B cell (primary cell): Measurements from ENCODE around the gene SEPHS2. TPM values are rescaled to one million over a fixed set of nuclear protein-coding genes. Genes with fewer than 3 reads are reported as not detected.

Experiments used
- ATAC-seq: fragments of 200-7000 bp; cut with Tn5 transposase; one replicate; pipeline ENCODE4 v1.10.0; 2021; ENCODE audit warnings: low read depth, mild to moderate bottlenecking, moderate number of reproducible peaks, moderate library complexity
- CTCF ChIA-PET: fragments of 350-600 bp; sonication (Branson Sonifier 250); formaldehyde crosslinking; loops from one replicate; lab custom pipeline; 2021; ENCODE audit warnings: antibody characterized with exemption, inconsistent platforms; lab: Charles Lee
- POLR2A ChIA-PET: fragments of 350-600 bp; sonication (Branson Sonifier 250); formaldehyde crosslinking; loops from one replicate; lab custom pipeline; 2021; ENCODE audit warnings: antibody characterized with exemption; lab: Charles Lee
- DNase-seq: peaks from one replicate; pipeline ENCODE4 v3.0.0; 2013
- H2AFZ ChIP-seq: 2 replicates; pipeline ENCODE4 v1.6.1; 2012; ENCODE audit warnings: mild to moderate bottlenecking, low read depth, low read length; ENCODE audit not compliant: insufficient read depth, poor library complexity, severe bottlenecking
- H3K27ac ChIP-seq, 2 donors: 1 replicate in 1 of 2; 2 replicates in 1 of 2; pipeline ENCODE4 v1.5.1; 2012 to 2013; ENCODE audit warnings: low read length in 2 of 2, mild to moderate bottlenecking in 2 of 2, moderate library complexity in 1 of 2
- H3K27me3 ChIP-seq, 4 experiments: fragments of 200-600 bp in 1 of 4; sonication (generic) in 1 of 4; replicated peaks in 1 of 4; 1 replicate in 2 of 4; 2 replicates in 2 of 4; pipeline versions ENCODE4 v1.6.1 to v1.7.0; 2013 to 2016; ENCODE audit warnings: low read length in 3 of 4, mild to moderate bottlenecking in 2 of 4, mixed read lengths in 1 of 4, moderate library complexity in 1 of 4; ENCODE audit not compliant: insufficient read depth in 4 of 4, control insufficient read depth in 3 of 4; ENCODE audit errors: control extremely low read depth in 1 of 4
- H3K36me3 ChIP-seq, 2 experiments: replicated peaks in 1 of 2; 1 replicate in 1 of 2; 2 replicates in 1 of 2; pipeline versions ENCODE4 v1.6.1 to v1.7.1; 2013; ENCODE audit warnings: low read length in 1 of 2; ENCODE audit not compliant: insufficient read depth in 2 of 2, control insufficient read depth in 1 of 2; ENCODE audit errors: control extremely low read depth in 1 of 2, extremely low read depth in 1 of 2
- H3K4me1 ChIP-seq, 2 donors: fragments of 200-600 bp in 1 of 2; sonication (generic) in 1 of 2; 1 replicate in 1 of 2; 2 replicates in 1 of 2; pipeline versions ENCODE4 v1.5.1 to v1.6.1; 2013 to 2017; ENCODE audit warnings: low read length in 2 of 2; ENCODE audit not compliant: control insufficient read depth in 2 of 2, insufficient read depth in 2 of 2
- H3K4me2 ChIP-seq: replicated peaks from 2 replicates; pipeline ENCODE3; 2012; ENCODE audit warnings: mild to moderate bottlenecking, low read depth, low read length; ENCODE audit not compliant: poor library complexity, severe bottlenecking
- H3K4me3 ChIP-seq, 5 experiments: fragments of 200-600 bp in 1 of 5; sonication (generic) in 1 of 5; 1 replicate in 3 of 5; 2 replicates in 2 of 5; pipeline versions ENCODE4 v1.5.1 to v1.7.0; 2011 to 2016; ENCODE audit warnings: low read length in 4 of 5, mild to moderate bottlenecking in 4 of 5, low read depth in 2 of 5, control low read depth in 1 of 5, moderate library complexity in 1 of 5; ENCODE audit not compliant: insufficient read depth in 1 of 5; ENCODE audit errors: control extremely low read depth in 1 of 5, extremely low read depth in 1 of 5
- H3K79me2 ChIP-seq: fragments of 200-600 bp; sonication (generic); one replicate; pipeline ENCODE4 v1.6.0; 2016; ENCODE audit warnings: low read length; ENCODE audit not compliant: control insufficient read depth, insufficient read depth
- H3K9ac ChIP-seq: fragments of 200-600 bp; sonication (generic); 2 replicates; pipeline ENCODE4 v1.6.1; 2017; ENCODE audit warnings: mild to moderate bottlenecking, low read length, moderate library complexity
- H3K9me3 ChIP-seq, 3 donors: one replicate each; pipeline versions ENCODE4 v1.6.1 to v1.7.1; 2013; ENCODE audit warnings: low read length in 2 of 3; ENCODE audit not compliant: control insufficient read depth in 2 of 3, insufficient read depth in 1 of 3; ENCODE audit errors: control extremely low read depth in 1 of 3
- H4K20me1 ChIP-seq: 2 replicates; pipeline ENCODE4 v1.6.0; 2012; ENCODE audit warnings: mild to moderate bottlenecking, low read length; ENCODE audit not compliant: insufficient read depth, control insufficient read depth, poor library complexity, severe bottlenecking
- H3K27ac Mint-ChIP-seq: one replicate; pipeline ENCODE4 v1.8.0; 2021; ENCODE audit warnings: mixed read lengths
- H3K27me3 Mint-ChIP-seq: one replicate; pipeline ENCODE4 v1.8.0; 2021; ENCODE audit warnings: mixed read lengths
- H3K4me1 Mint-ChIP-seq: one replicate; pipeline ENCODE4 v1.8.0; 2021; ENCODE audit warnings: mixed read lengths
- H3K4me3 Mint-ChIP-seq: one replicate; pipeline ENCODE4 v1.8.0; 2021; ENCODE audit warnings: mixed read lengths
- H3K9me3 Mint-ChIP-seq: one replicate; pipeline ENCODE4 v1.8.0; 2022; ENCODE audit warnings: mixed read lengths; ENCODE audit not compliant: insufficient read depth
- CTCF ChIP-seq: fragments of 200-600 bp; IDR thresholded peaks from one replicate; pipeline ENCODE4 v1.8.0; 2022; ENCODE audit warnings: antibody characterized with exemption, mild to moderate bottlenecking
- EZH2 ChIP-seq: IDR thresholded peaks from 2 replicates; pipeline ENCODE4 v1.6.1; 2012; ENCODE audit warnings: borderline replicate concordance, low read depth, mild to moderate bottlenecking, moderate library complexity, low read length; ENCODE audit not compliant: insufficient read depth, poor library complexity, severe bottlenecking
- WGBS: methylation state at CpG from one replicate; pipeline ENCODE4 v1.1.5; 2013; ENCODE audit warnings: missing lambda C conversion rate; ENCODE audit not compliant: insufficient coverage; 5-methylcytosine and 5-hydroxymethylcytosine counted together
- intact Hi-C: fragments of 100-400 bp; cut with micrococcal nuclease; formaldehyde crosslinking; loops from one replicate; pipeline ENCODE4 v1.10.0; 2022
- polyA plus RNA-seq: library from polyadenylated mRNA; depleted of rRNA; stranded (reverse); fragments of >200 nt; gene quantifications from 2 replicates; pipeline ENCODE4 v1.2.3, GENCODE V29; 2012
- total RNA-seq, 2 donors: library from RNA; stranded (reverse); fragments of 120-200 nt in 1 of 2; gene quantifications; 1 replicate in 1 of 2; 2 replicates in 1 of 2; pipeline versions ENCODE4 v1.2.3 to v1.2.4, GENCODE V29; 2013 to 2022

Gene SEPHS2
- total and polyA plus RNA-seq, 2 donors (not counting 1 experiment from before 2014, with no cell fraction given), result 13.8 to 63.2 TPM

DNA sequence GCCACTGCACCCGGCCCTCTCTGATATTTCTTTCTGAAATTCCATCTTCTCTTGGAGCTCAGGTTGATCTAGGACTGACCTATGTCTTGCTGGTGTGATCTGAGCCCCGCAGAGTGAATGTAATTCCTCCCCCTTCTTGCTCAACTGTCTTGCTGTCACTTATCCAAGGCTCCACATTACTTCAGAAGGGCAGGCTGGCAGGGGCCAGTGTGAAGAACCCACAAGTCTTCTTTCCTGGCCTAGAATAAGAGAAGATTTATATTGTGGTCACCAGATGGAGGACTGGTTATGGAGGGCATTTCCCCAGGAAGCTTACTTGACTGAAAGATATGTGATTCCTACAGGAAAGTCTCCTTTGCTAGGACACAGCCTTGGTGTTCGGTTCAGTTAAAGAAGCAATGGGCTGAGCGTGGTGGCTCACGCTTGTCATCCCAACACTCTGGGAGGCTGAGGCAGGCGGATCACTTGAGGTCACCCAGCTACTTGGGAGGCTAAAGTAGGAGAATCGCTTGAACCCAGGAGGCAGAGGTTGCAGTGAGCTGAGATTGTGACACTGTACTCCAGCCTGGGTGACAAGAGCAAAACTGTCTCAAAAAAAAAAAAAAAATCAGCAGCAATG, 40.3 kb upstream of the SEPHS2 start:
- no peaks in the 10 kb centered on the region for H3K27me3 Mint-ChIP-seq
- Histone ChIP-seq H3K27ac (no peak overlapping the region), H3K9me3 (no peaks in the 10 kb centered on the region), H3K79me2 (peaks cover 3% of the 10 kb centered on the region), H4K20me1 (no peaks in the 10 kb centered on the region), H3K36me3 (peaks cover 2 to 69% of the 10 kb centered on the region in 2 experiments), H3K4me1 (no peaks in the 10 kb centered on the region), H3K4me3 (no peak overlapping the region), H2AFZ (no peak overlapping the region), H3K27me3 (no peaks in the 10 kb centered on the region), H3K4me2 (no peak overlapping the region), H3K9ac (no peak overlapping the region)
- DNase-seq, result no peak
- no peak for TF ChIP-seq EZH2
- TF ChIP-seq CTCF, result no peak
- CTCF ChIA-PET, result interaction anchor here (0.7 kb wide), 1 partner anchor 28 kb away, joined by 3 read pairs; no protein-coding TSS in a partner anchor
- no peak overlapping the region for H3K4me3 Mint-ChIP-seq
- POLR2A ChIA-PET, result interaction anchor here (0.7 kb wide), 2 partner anchors 10 to 21 kb away, joined by 5 to 6 read pairs; no protein-coding TSS in a partner anchor
- peak overlapping the region; percentile 68 for H3K27ac Mint-ChIP-seq
- no peaks in the 10 kb centered on the region for H3K9me3 Mint-ChIP-seq
- H3K4me1 Mint-ChIP-seq, result peaks cover 4% of the 10 kb centered on the region
- ATAC-seq, result no peak
- intact Hi-C loops, result no loop called here
- WGBS, result 96% methylated on average over 4 of the region's 7 CpGs

DNA sequence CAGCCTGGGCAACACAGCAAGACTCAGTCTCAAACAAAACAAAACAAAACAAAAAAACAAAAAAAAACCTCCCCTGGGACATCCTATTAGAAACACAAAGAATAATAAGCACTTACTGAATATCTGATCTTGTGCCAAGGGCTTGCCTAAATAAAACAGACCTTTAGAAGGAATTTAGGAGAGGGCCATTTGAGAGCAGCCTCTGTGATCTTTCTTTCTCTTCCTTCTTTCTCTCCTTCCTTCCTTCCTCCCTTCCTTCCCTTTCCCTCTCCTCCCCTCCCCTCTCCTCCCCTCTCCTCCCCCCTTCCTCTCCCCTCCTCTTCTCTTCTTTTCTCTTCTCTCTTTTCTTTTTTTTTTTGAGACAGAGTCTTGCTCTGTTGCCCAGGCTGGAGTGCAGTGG, 39.2 kb upstream of the SEPHS2 start:
- Histone ChIP-seq H3K27me3 (no peaks in the 10 kb centered on the region), H3K9ac (no peak overlapping the region), H3K4me2 (no peak overlapping the region), H3K27ac (no peak overlapping the region), H3K36me3 (peaks cover 5 to 71% of the 10 kb centered on the region in 2 experiments), H3K79me2 (peaks cover 3% of the 10 kb centered on the region), H3K4me3 (no peak overlapping the region), H2AFZ (no peak overlapping the region), H3K9me3 (no peaks in the 10 kb centered on the region), H3K4me1 (no peaks in the 10 kb centered on the region), H4K20me1 (no peaks in the 10 kb centered on the region)
- intact Hi-C loops, result no loop called here
- no peak for TF ChIP-seq EZH2
- TF ChIP-seq CTCF, result no peak
- DNase-seq (no peak), ATAC-seq (no peak)
- ChIA-PET POLR2A (interaction anchor here (0.6 to 0.8 kb wide), 4 partner anchors 11 to 83 kb away, joined by 3 to 9 read pairs (median 4); partner anchors contain the start of gene ZNF764), CTCF (interaction anchor here (0.6 kb wide), 1 partner anchor 209 kb away, joined by 4 read pairs; no protein-coding TSS in a partner anchor)
- Mint-ChIP-seq H3K27ac (no peak overlapping the region), H3K4me1 (peaks cover 7% of the 10 kb centered on the region), H3K27me3 (no peaks in the 10 kb centered on the region), H3K4me3 (no peak overlapping the region), H3K9me3 (no peaks in the 10 kb centered on the region)
